ENCODE data around the gene BUD23.
A peak's percentile ranks its signal among the peaks of the same experiment; 100 is the strongest.

The BUD23 gene

DNA sequence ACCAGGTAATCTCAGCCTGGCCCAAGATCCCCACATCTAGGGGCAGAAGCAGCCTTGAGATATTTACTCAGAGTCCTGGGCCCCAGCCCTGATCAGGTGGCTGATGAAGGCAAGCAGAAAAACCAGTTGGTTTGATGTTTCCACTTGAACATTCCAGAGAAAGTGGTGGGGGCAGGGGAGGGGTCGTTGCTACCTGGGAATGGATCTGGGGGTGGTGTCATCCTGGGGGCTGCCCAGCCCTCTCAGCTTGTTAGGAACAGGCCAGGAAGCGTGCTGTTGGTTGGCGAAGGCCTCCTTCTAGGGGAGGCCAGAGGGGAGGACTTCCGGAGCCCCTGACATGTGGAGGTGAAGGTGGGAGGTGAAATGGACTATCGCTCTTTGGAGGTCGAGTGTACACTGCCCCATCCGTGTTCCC lies 58.9 kb downstream of the BUD23 start:
- Mint-ChIP-seq H3K4me3 (peak overlapping the region; percentile 36), H3K27me3 (ENCODE audit: low read depth, poor library complexity) (peaks cover 21% of the 10 kb centered on the region), H3K27ac (peak overlapping the region; percentile 92), H3K4me1 (peaks cover 59% of the 10 kb centered on the region), H3K36me3 (ENCODE audit: low read depth) (no peaks in the 10 kb centered on the region), H3K9me3 (no peaks in the 10 kb centered on the region)
- TF ChIP-seq, protein P1, sequence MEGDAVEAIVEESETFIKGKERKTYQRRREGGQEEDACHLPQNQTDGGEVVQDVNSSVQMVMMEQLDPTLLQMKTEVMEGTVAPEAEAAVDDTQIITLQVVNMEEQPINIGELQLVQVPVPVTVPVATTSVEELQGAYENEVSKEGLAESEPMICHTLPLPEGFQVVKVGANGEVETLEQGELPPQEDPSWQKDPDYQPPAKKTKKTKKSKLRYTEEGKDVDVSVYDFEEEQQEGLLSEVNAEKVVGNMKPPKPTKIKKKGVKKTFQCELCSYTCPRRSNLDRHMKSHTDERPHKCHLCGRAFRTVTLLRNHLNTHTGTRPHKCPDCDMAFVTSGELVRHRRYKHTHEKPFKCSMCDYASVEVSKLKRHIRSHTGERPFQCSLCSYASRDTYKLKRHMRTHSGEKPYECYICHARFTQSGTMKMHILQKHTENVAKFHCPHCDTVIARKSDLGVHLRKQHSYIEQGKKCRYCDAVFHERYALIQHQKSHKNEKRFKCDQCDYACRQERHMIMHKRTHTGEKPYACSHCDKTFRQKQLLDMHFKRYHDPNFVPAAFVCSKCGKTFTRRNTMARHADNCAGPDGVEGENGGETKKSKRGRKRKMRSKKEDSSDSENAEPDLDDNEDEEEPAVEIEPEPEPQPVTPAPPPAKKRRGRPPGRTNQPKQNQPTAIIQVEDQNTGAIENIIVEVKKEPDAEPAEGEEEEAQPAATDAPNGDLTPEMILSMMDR (IDR thresholded peaks at IDR 0.05), result no peak
- DNase-seq, result no peak

GRCh38 chr7:73742753-73743641 lies 59.6 kb downstream of the BUD23 start:
- H3K27me3 Mint-ChIP-seq (ENCODE audit: low read depth, poor library complexity), result peaks cover 21% of the 10 kb centered on the region
- no peaks in the 10 kb centered on the region for H3K36me3 Mint-ChIP-seq (ENCODE audit: low read depth)
- peak overlapping the region; percentile 92 for H3K27ac Mint-ChIP-seq
- peak; percentile 89 for DNase-seq
- TF ChIP-seq, protein P1 (IDR thresholded peaks at IDR 0.05), result no peak
- no peaks in the 10 kb centered on the region for H3K9me3 Mint-ChIP-seq
- H3K4me1 Mint-ChIP-seq, result peaks cover 54% of the 10 kb centered on the region
- peak overlapping the region; percentile 50 for H3K4me3 Mint-ChIP-seq

DNA sequence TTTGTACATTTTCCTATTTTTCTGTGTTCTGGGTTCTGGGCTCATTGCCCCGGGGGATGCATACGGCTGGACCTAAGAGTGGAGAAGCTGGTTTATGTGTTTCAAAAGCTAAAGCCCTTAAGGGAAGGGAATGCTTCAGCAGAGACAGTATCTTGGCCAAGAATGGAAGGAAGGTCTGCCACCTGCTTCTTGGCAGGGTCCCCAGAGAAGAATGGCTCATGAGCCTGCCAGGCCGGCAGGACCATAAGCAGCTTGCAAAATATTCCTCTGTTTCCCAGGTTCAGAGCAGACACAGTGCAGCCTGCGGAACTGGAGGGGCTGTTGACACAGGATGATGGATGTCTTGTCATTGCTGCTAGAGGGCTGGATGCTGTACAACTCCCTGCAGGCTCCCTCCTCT lies 63.0 kb downstream of the BUD23 start:
- TF ChIP-seq, protein P1 (IDR thresholded peaks at IDR 0.05), result no peak
- Mint-ChIP-seq H3K4me3 (no peak overlapping the region), H3K27me3 (ENCODE audit: low read depth, poor library complexity) (peaks cover 33% of the 10 kb centered on the region), H3K36me3 (ENCODE audit: low read depth) (peaks cover 4% of the 10 kb centered on the region), H3K27ac (peak overlapping the region; percentile 14), H3K4me1 (peaks cover 37% of the 10 kb centered on the region), H3K9me3 (peaks cover 9% of the 10 kb centered on the region)
- DNase-seq, result no peak

Data from nephron progenitor cell (in vitro differentiated cells).